Measurements from ENCODE around the gene YAP1. TPM values are rescaled to one million over a fixed set of nuclear protein-coding genes. Genes with fewer than 3 reads are reported as not detected.

YAP1 gene
- total and polyA plus RNA-seq, 2 of the 4 experiments (the other 2 are of a cell fraction), result 121 to 251 TPM

DNA sequence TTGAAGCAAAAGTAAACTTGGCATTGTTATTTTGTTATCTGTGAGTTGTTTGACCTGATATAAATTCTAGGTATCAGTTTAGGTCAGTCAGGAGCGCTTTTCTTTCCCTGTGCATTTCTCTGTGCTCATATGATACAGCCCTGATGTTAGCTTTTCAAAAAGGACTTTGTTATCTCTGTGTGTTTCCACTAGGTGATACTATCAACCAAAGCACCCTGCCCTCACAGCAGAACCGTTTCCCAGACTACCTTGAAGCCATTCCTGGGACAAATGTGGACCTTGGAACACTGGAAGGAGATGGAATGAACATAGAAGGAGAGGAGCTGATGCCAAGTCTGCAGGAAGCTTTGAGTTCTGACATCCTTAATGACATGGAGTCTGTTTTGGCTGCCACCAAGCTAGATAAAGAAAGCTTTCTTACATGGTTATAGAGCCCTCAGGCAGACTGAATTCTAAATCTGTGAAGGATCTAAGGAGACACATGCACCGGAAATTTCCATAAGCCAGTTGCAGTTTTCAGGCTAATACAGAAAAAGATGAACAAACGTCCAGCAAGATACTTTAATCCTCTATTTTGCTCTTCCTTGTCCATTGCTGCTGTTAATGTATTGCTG lies 119.4 kb downstream of the YAP1 start:
- no peak overlapping the region for H3K18ac ChIP-seq (ENCODE audit: low read depth, low read length)
- ChIA-PET CTCF (interaction anchor here (1.1 kb wide), 1 partner anchor 45 kb away, joined by 3 read pairs; no protein-coding TSS in a partner anchor), POLR2A (ENCODE audit: unreplicated experiment) (no interaction called here)
- H2AK5ac ChIP-seq (ENCODE audit: low read depth, low read length), result no peak overlapping the region
- peak overlapping the region; percentile 45; the same call in 1 of the 2 replicates for H3K23ac ChIP-seq (ENCODE audit: low read depth, low read length)
- no TSS peak for BruUV-seq (replicated peaks)
- H3K14ac ChIP-seq (replicated peaks; ENCODE audit: low read depth, low read length), result no peak overlapping the region
- no peak overlapping the region for H3K4me2 ChIP-seq (ENCODE audit: low read depth, low read length)
- H3K56ac ChIP-seq (ENCODE audit: extremely low read depth, insufficient read depth, low read length), result no peak overlapping the region
- no peak overlapping the region for H3K9ac ChIP-seq (ENCODE audit: low read depth, low read length)
- H2BK120ac ChIP-seq (ENCODE audit: low read depth, low read length), result no peak overlapping the region
- H4K20me1 ChIP-seq (ENCODE audit: insufficient read depth, low read length), result peaks cover 16% of the 10 kb centered on the region
- H3K9me3 ChIP-seq (ENCODE audit: control insufficient read depth, insufficient read depth, low read length), result no peaks in the 10 kb centered on the region
- ATAC-seq (ENCODE audit: low read depth) (no peak), DNase-seq (no peak)
- no peak overlapping the region for H3K4me3 ChIP-seq (ENCODE audit: insufficient read depth, low read depth, low read length)
- H2BK15ac ChIP-seq (ENCODE audit: low read depth, low read length), result no peak overlapping the region
- peaks cover 31 to 40% of the 10 kb centered on the region in 2 experiments for H3K79me1 ChIP-seq (ENCODE audit: low read depth in 1 of 2, low read length in 2 of 2)
- H2BK20ac ChIP-seq (ENCODE audit: low read depth, low read length), result no peak overlapping the region
- TF ChIP-seq, protein P1, sequence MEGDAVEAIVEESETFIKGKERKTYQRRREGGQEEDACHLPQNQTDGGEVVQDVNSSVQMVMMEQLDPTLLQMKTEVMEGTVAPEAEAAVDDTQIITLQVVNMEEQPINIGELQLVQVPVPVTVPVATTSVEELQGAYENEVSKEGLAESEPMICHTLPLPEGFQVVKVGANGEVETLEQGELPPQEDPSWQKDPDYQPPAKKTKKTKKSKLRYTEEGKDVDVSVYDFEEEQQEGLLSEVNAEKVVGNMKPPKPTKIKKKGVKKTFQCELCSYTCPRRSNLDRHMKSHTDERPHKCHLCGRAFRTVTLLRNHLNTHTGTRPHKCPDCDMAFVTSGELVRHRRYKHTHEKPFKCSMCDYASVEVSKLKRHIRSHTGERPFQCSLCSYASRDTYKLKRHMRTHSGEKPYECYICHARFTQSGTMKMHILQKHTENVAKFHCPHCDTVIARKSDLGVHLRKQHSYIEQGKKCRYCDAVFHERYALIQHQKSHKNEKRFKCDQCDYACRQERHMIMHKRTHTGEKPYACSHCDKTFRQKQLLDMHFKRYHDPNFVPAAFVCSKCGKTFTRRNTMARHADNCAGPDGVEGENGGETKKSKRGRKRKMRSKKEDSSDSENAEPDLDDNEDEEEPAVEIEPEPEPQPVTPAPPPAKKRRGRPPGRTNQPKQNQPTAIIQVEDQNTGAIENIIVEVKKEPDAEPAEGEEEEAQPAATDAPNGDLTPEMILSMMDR (conservative IDR thresholded peaks at IDR 0.05; ENCODE audit: low read depth, low read length), result no peak
- no peak for TF ChIP-seq MAFK (IDR thresholded peaks at IDR 0.05; ENCODE audit: low read depth, low read length)
- no peak for TF ChIP-seq RAD21 (IDR thresholded peaks at IDR 0.05; ENCODE audit: low read length)
- TF ChIP-seq SMC3 (IDR thresholded peaks at IDR 0.05; ENCODE audit: low read depth, low read length), result no peak
- TF ChIP-seq CEBPB (IDR thresholded peaks at IDR 0.05; ENCODE audit: low read depth, low read length), result no peak
- no peak for TF ChIP-seq MXI1 (IDR thresholded peaks at IDR 0.05; ENCODE audit: borderline replicate concordance, low read depth, low read length)
- no peak for TF ChIP-seq POLR2A (IDR thresholded peaks at IDR 0.05; ENCODE audit: low read depth, low read length)
- TF ChIP-seq NFE2L2 (IDR thresholded peaks at IDR 0.05; ENCODE audit: low read depth, low read length), result no peak
- TF ChIP-seq, protein P2, sequence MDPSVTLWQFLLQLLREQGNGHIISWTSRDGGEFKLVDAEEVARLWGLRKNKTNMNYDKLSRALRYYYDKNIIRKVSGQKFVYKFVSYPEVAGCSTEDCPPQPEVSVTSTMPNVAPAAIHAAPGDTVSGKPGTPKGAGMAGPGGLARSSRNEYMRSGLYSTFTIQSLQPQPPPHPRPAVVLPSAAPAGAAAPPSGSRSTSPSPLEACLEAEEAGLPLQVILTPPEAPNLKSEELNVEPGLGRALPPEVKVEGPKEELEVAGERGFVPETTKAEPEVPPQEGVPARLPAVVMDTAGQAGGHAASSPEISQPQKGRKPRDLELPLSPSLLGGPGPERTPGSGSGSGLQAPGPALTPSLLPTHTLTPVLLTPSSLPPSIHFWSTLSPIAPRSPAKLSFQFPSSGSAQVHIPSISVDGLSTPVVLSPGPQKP (IDR thresholded peaks at IDR 0.05; ENCODE audit: borderline replicate concordance, low read depth, low read length), result no peak
- TF ChIP-seq BHLHE40 (IDR thresholded peaks at IDR 0.05; ENCODE audit: low read depth, low read length), result no peak
- no peak for TF ChIP-seq FOS (IDR thresholded peaks at IDR 0.05; ENCODE audit: low read depth, low read length)
- peaks cover 24% of the 10 kb centered on the region for H3K36me3 ChIP-seq (ENCODE audit: control insufficient read depth, insufficient read depth, low read length)
- H4K5ac ChIP-seq (ENCODE audit: low read depth, low read length), result peak overlapping the region; percentile 31; the same call in 1 of the 2 replicates
- no peak overlapping the region for H2BK5ac ChIP-seq (ENCODE audit: low read depth, low read length, poor library complexity, severe bottlenecking)
- H2AK9ac ChIP-seq (replicated peaks; ENCODE audit: low read depth, low read length, poor library complexity), result no peak overlapping the region
- H4K8ac ChIP-seq (ENCODE audit: low read depth in 2 of 2, low read length in 2 of 2), result no peak overlapping the region
- peaks cover 7% of the 10 kb centered on the region for H3K9me1 ChIP-seq (ENCODE audit: insufficient read depth, low read length)
- H3K27ac ChIP-seq (ENCODE audit: insufficient read depth, low read length), result no peak overlapping the region; the same call in 1 of the 2 replicates
- no CpG with 5 or more reads among the region's 4 CpGs for WGBS, 2 experiments (ENCODE audit: extremely low coverage in 2 of 2, insufficient read length in 1 of 2)
- in situ Hi-C loops (cut with MboI; ENCODE audit: low sequenced_read_pairs), result loop anchor here (25.0 kb wide), 1 partner anchor 367 kb away; no protein-coding TSS in a partner anchor
- dilution Hi-C loops (cut with HindIII; ENCODE audit: low sequenced_read_pairs, unreplicated experiment), result no loop called here
- intact Hi-C loops (cut with micrococcal nuclease), result loop anchor here (5.0 to 10.0 kb wide), 2 partner anchors 92 to 365 kb away; no protein-coding TSS in a partner anchor
- no peak overlapping the region for H2AFZ ChIP-seq (replicated peaks; ENCODE audit: low read length, poor library complexity)
- H4K91ac ChIP-seq (ENCODE audit: insufficient read depth, low read depth, low read length), result no peak overlapping the region
- no peaks in the 10 kb centered on the region for H3K27me3 ChIP-seq (ENCODE audit: control insufficient read depth, insufficient read depth, low read length)
- H3K4ac ChIP-seq (ENCODE audit: low read depth, low read length), result no peak overlapping the region
- H3K4me1 ChIP-seq (ENCODE audit: control insufficient read depth, insufficient read depth, low read length), result peaks cover 9% of the 10 kb centered on the region
